22Rv1 (cell line): ENCODE data around the gene MFAP2.
A peak's percentile ranks its signal among the peaks of the same experiment; 100 is the strongest.
"Not testable (repeated sequence)": the region's sequence is repeated elsewhere in the genome, so short reads cannot be mapped to it uniquely, and the experiment has no call there.

Experiments used
- H3K27ac ChIP-seq: fragments of 450-650 bp; 2 replicates; pipeline ENCODE4 v1.5.1; 2017
- ZFX ChIP-seq: fragments of 450-650 bp; IDR thresholded peaks from 2 replicates; pipeline ENCODE4 v1.6.1; 2017; ENCODE audit warnings: antibody characterized with exemption, borderline replicate concordance
- TF ChIP-seq, protein P1 (sequence below): fragments of 450-650 bp; IDR thresholded peaks from 2 replicates; pipeline ENCODE4 v1.5.1; 2017; ENCODE audit warnings: mild to moderate bottlenecking

MFAP2 gene

DNA sequence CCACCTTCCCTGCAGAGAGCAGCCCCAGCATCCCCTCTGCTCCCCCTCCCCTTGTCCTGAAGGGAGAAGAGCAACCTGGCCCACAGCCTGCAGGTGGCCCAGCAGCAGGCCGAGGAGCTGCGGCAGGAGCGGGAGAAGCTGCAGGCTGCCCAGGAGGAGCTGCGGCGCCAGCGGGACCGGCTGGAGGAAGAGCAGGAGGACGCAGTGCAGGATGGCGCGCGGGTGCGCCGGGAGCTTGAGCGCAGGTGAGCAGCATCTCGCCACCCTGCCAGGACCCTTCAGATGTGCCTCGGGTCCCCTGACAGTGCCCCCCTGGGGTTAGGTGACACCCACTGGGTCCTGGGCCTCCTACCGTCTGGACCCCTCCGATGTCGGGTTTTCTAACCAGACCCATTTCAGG lies 36.4 kb downstream of the MFAP2 start:
- no peak for TF ChIP-seq ZFX
- TF ChIP-seq, protein P1, sequence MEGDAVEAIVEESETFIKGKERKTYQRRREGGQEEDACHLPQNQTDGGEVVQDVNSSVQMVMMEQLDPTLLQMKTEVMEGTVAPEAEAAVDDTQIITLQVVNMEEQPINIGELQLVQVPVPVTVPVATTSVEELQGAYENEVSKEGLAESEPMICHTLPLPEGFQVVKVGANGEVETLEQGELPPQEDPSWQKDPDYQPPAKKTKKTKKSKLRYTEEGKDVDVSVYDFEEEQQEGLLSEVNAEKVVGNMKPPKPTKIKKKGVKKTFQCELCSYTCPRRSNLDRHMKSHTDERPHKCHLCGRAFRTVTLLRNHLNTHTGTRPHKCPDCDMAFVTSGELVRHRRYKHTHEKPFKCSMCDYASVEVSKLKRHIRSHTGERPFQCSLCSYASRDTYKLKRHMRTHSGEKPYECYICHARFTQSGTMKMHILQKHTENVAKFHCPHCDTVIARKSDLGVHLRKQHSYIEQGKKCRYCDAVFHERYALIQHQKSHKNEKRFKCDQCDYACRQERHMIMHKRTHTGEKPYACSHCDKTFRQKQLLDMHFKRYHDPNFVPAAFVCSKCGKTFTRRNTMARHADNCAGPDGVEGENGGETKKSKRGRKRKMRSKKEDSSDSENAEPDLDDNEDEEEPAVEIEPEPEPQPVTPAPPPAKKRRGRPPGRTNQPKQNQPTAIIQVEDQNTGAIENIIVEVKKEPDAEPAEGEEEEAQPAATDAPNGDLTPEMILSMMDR = no peak
- no peak overlapping the region for H3K27ac ChIP-seq

DNA sequence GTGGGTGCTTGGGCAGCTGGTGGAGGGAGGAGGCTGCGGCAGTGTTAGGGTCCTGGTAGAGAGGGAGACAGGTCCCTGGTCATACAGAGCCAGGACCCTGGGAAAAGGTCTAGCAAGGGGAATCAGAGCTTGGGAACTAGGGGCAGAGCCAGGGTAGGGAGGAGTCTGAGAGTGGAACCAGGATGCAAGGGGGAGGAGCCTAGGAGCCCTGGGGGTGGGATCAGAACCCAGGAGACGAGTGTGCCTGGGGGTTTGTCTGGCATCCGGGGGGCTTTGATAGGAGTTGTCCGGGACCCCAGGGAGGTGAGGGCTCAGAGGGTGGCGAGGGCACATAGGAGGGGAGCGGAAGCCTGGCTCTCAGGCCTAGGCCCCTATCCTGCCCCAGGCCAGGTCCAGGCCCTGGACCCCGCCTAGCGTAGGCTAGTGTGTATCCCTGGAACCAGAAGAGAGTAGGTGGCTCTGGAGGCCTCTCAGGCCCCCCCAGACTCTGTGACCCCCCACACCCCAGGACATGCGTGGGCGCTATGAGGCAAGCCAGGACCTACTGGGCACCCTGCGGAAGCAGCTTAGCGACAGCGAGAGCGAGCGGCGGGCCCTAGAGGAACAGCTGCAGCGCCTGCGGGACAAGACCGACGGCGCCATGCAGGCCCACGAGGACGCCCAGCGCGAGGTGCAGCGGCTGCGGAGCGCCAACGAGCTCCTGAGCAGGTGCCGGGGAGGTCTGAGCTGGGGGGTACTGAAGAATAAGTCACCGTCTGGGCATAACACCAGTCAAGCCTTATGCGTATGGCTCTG lies 40.8 kb downstream of the MFAP2 start:
- H3K27ac ChIP-seq = peak overlapping the region; percentile 5; the same call in 1 of the 2 replicates

DNA sequence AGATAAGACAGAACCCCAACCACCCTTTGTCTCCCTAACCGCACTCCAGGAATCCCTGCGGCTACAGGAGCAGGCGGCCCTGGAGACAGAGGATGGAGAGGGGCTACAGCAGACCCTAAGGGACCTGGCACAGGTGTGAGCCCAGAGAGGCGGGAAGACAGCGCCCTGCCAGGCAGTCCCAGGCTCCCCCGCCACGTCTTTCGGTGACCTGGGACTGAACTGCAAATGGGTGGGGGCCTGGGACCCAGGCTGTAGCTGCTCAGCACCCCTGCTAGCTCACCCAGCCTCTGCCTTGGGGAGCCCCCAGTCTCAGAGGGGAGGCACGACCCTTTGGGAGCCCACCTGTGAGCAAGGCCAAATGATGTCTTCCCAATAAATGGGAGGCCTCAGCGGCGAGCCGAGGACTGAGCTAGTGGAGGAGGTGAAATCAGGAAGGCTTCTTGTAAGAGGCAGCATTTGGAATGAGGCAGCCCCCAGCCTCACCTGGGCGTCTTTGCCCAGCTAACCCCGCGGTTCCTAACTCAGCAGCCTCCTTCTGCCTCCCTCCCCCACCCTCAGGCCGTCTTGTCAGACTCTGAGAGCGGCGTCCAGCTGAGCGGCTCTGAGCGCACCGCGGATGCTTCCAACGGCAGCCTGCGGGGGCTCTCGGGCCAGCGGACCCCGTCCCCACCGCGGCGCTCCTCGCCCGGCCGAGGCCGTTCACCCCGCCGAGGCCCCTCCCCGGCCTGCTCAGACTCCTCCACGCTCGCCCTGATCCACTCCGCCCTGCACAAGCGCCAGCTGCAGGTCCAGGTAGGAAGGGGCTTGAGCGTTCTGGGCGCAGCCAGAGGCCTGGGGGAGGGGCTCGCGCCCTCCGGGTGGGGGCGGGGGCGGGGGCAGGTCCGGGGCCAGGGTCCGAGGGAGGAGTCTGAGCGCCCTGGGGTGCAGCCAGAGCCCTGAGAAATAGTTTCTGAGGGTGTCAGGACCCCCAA lies 41.8 kb downstream of the MFAP2 start:
- no peak for TF ChIP-seq ZFX
- TF ChIP-seq, protein P1 = no peak
- 0 out of 2 replicates have a peak overlapping the region, but pooled peaks have one; percentile 5 for H3K27ac ChIP-seq

DNA sequence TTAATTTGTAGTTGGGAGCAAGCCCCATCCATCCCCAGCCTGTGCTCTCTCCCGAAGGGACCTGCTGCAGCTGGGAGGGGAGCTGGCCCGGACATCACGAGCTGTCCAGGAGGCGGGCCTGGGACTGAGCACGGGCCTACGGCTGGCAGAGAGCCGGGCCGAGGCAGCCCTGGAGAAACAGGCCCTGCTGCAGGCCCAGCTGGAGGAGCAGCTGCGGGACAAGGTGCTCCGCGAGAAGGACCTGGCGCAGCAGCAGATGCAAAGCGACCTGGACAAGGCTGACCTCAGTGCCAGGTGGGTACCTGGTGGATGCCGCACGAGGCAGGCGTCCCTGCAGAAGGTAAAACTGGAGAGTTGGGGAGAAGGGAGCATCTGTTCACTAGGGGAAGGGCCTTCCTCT lies 43.8 kb downstream of the MFAP2 start:
- not testable (repeated sequence) for H3K27ac ChIP-seq

DNA sequence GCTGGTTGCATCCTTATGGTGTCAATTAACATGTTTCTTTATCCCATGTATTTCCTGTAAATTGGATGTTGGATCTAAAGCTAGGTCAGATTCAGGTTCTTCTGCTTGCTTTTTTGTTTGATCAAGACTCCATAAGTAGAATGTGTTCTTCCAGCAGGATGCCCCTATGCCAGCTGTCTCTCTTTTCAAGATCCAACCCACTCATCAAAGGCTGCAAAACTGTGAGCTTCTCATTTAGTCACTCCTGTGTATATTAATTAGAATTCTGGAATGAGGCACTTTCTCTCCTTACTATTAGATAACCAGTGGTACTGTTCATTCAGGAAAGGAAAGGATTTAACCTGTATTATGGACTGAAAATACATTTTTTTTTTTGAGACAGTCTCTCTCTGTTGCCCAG lies 46.5 kb downstream of the MFAP2 start:
- not testable (repeated sequence) for H3K27ac ChIP-seq

DNA sequence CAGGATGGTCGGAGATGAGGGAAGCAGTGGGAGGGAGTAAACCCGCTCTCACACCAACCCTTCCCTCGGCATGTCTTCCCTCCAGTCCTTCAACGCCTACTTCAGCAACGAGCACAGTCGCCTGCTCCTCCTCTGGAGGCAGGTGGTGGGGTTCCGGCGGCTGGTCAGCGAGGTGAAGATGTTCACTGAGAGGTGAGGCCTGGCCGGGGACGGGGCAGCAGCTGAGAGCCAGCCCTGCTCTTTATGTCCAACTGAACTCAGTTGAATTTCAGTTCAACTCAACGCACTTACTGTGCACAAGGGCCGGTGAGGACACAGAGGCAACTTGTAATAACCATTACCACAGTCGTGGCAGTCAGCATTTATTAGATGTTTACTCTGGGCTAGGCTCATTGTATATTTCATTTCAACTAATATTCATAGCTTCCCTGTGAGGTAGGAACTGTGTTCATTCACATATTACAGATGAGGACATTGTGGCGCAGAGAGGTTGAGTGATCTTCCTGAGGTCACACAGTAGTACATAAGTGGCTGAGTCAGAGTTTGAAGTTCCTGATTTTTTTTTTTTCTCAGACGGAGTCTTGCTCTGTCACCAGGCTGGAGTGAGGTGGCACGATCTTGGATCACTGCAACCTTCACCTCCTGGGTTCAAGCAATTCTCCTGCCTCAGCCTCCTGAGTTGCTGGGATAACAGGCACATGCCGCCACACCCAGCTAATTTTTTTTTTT lies 49.0 kb downstream of the MFAP2 start:
- not testable (repeated sequence) for H3K27ac ChIP-seq

DNA sequence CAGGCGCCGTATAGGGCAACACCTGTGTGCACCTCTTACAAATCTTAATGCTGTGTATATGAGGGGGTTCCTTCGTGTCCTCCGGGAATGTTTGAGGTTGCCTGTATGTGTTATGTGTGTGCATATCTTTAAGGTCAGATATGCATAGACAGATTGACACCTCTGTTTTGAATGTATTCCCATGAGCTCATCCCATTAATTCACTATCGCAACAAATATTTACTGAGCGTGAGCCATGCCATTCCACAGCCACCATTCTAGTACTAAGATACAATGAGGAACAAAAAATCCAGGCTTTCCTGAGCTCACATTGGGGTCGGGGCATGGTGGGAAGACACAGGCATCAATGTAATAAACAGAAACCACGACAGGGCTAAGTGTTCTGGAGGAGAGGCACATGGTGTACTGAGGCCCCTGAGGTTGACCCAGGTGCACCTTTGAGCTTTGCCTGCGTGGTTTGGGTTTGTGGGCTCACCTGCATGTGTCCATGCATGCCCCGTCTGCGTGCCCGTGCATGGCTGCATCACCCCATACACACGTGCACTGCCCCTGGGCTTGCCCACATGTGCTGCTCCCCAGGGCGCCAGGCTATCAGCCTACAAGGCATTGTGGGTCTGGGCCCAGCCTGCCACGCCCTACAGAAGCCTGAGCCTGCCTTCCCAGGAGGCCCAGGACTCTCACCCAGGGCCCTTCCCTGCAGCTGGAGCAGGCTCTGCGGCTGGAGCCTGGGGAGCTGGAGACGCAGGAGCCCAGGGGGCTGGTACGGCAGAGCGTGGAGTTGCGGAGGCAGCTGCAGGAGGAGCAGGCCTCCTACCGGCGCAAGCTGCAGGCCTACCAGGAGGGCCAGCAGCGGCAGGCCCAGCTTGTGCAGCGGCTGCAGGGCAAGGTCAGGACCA lies 51.0 kb downstream of the MFAP2 start:
- not testable (repeated sequence) for H3K27ac ChIP-seq

DNA sequence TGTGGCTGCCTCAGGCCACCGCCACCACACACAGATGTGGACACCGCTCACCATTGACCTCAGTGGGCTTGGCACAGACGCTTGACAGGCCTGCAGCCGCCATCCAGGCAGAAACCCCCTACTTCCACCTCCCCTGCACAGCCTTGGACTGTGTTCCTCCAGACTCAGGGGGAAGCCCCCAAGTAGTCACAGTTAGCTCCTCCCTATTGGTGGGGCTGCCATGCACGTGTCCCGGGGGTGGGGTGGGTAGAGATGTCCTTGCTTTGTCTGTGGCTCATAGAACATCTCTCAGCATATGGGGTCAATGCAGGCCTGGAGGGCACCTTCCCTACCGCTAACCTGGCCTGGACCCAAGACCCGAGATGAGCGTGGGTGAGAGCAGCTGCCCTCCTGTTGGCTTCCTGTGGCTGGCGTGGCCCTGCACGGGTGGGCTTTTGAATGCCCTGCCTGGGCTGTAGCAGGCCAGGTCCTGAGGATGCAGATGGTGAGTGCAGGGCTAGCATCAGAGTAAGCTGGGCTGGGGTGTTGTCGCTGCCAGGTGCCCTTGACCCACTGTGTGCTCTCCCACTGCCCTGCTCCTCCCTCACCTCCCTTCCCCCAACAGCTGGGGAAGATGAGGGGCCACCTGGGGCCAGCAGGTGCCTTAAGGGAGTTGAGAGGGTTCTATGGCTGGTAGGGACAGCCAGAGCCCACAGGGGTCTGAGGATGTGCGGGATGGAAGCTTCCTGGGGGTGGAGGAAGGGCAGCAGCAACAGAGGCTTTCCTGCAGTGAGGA lies 52.5 kb downstream of the MFAP2 start:
- TF ChIP-seq, protein P1 = no peak
- no peak for TF ChIP-seq ZFX

DNA sequence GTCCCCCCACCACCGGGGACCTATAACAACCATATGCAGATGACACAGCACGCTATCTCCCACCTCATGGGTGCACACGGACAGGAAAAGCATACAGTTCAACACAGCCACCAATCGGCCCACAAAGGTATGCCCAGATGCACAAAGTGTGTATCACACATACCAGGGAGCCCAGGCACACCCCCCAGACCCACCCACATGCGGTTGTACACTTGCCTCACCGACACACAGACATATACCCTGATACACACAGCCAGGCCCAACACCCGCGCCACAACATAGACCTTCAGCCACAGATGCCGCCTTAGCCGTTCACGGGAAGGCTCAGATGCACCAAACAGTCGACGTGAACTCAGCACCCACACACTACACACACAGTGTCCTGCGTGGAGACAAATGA lies 53.2 kb downstream of the MFAP2 start:
- no peak overlapping the region for H3K27ac ChIP-seq

More for the DNA sequence above, 52.5 kb downstream of the MFAP2 start:
- H3K27ac ChIP-seq = no peak overlapping the region

More for the DNA sequence above, 53.2 kb downstream of the MFAP2 start:
- TF ChIP-seq, protein P1 = no peak
- TF ChIP-seq ZFX = no peak
